Colonic mucosa (tissue), 4 donors: ENCODE measurements around the gene PTPRN2. TPM values are rescaled to one million over a fixed set of nuclear protein-coding genes. Genes with fewer than 3 reads are reported as not detected.

Source experiments
- DNase-seq: peaks from one replicate; pipeline ENCODE4 v3.0.0-alpha.2; 2020
- H3K27ac ChIP-seq: fragments of 200-600 bp; one replicate; pipeline ENCODE4 v1.8.0; 2021
- H3K27me3 ChIP-seq: fragments of 200-600 bp; one replicate; pipeline ENCODE4 v1.8.0; 2021
- H3K36me3 ChIP-seq: fragments of 200-600 bp; one replicate; pipeline ENCODE4 v1.8.0; 2021
- H3K4me1 ChIP-seq: fragments of 200-600 bp; one replicate; pipeline ENCODE4 v1.8.0; 2021; ENCODE audit warnings: mild to moderate bottlenecking
- H3K4me3 ChIP-seq: fragments of 200-600 bp; one replicate; pipeline ENCODE4 v1.8.0; 2021
- H3K9ac ChIP-seq, 2 donors: one replicate each; pipeline ENCODE4 v1.7.0; 2013; ENCODE audit warnings: control low read depth in 2 of 2, low read depth in 2 of 2, low read length in 2 of 2
- H3K9me3 ChIP-seq: fragments of 200-600 bp; one replicate; pipeline ENCODE4 v1.8.0; 2021
- CTCF ChIP-seq: fragments of 200-600 bp; IDR thresholded peaks from one replicate; pipeline ENCODE4 v1.8.0; 2022; ENCODE audit warnings: antibody characterized with exemption, mild to moderate bottlenecking
- intact Hi-C: fragments of 100-400 bp; cut with DNase I; formaldehyde crosslinking; loops from one replicate; pipeline ENCODE4 v1.14.1; 2022
- total RNA-seq, 2 donors: library from RNA; stranded (reverse); fragmentation: NEBNext Ultra II Directional in 1 of 2; extraction: Animal tissue kit (Norgen Biotek cat#: 25700) in 1 of 2; gene quantifications; one replicate each; pipeline ENCODE4 v1.2.1, GENCODE V29; 2021
- donor health status: healthy.
- donor health status: DM: no; HTN: no; CAD: no.
- donor health status: DM: no; HTN: no; CAD: no.

PTPRN2 gene
- total RNA-seq, 2 donors from 2014 or later: 14.7 to 21.6 TPM

GRCh38 chr7:157832006-157832405 is 755.6 kb downstream of the PTPRN2 start:
- intact Hi-C loops: no loop called here
- Histone ChIP-seq H3K9ac (no peak overlapping the region), H3K27me3 (no peaks in the 10 kb centered on the region), H3K4me3 (no peak overlapping the region), H3K9me3 (no peaks in the 10 kb centered on the region), H3K27ac (no peak overlapping the region), H3K4me1 (no peaks in the 10 kb centered on the region), H3K36me3 (no peaks in the 10 kb centered on the region)
- no peak for DNase-seq
- no peak for TF ChIP-seq CTCF

- no peaks in the 10 kb centered on the region for H3K9me3 ChIP-seq
- H3K9ac ChIP-seq: no peak overlapping the region
- TF ChIP-seq CTCF: no peak
- H3K4me1 ChIP-seq: no peaks in the 10 kb centered on the region
- H3K27ac ChIP-seq: no peak overlapping the region
- H3K27me3 ChIP-seq: no peaks in the 10 kb centered on the region
- H3K36me3 ChIP-seq: no peaks in the 10 kb centered on the region
- DNase-seq: no peak
- no peak overlapping the region for H3K4me3 ChIP-seq
- intact Hi-C loops: no loop called here
These were observed 756.3 kb downstream of the PTPRN2 start for GRCh38 chr7:157831143-157831905.

GRCh38 chr7:157830331-157830730 is 757.3 kb downstream of the PTPRN2 start:
- intact Hi-C loops: no loop called here
- no peaks in the 10 kb centered on the region for H3K36me3 ChIP-seq
- H3K4me1 ChIP-seq: no peaks in the 10 kb centered on the region
- no peak for DNase-seq
- TF ChIP-seq CTCF: no peak
- H3K9me3 ChIP-seq: no peaks in the 10 kb centered on the region
- H3K27me3 ChIP-seq: no peaks in the 10 kb centered on the region
- H3K27ac ChIP-seq: no peak overlapping the region
- no peak overlapping the region for H3K4me3 ChIP-seq
- no peak overlapping the region for H3K9ac ChIP-seq

GRCh38 chr7:157829491-157829890 is 758.1 kb downstream of the PTPRN2 start:
- H3K9ac ChIP-seq: no peak overlapping the region
- no peaks in the 10 kb centered on the region for H3K36me3 ChIP-seq
- no peak for TF ChIP-seq CTCF
- intact Hi-C loops: no loop called here
- no peaks in the 10 kb centered on the region for H3K4me1 ChIP-seq
- H3K4me3 ChIP-seq: no peak overlapping the region
- no peaks in the 10 kb centered on the region for H3K27me3 ChIP-seq
- DNase-seq: no peak
- no peak overlapping the region for H3K27ac ChIP-seq
- no peaks in the 10 kb centered on the region for H3K9me3 ChIP-seq

GRCh38 chr7:157828881-157829280 is 758.7 kb downstream of the PTPRN2 start:
- no peak for DNase-seq
- H3K9ac ChIP-seq: no peak overlapping the region

More at GRCh38 chr7:157828881-157829280, 758.7 kb downstream of the PTPRN2 start:
- TF ChIP-seq CTCF: no peak
- H3K27ac ChIP-seq: no peak overlapping the region
- no peaks in the 10 kb centered on the region for H3K27me3 ChIP-seq
- no peak overlapping the region for H3K4me3 ChIP-seq
- no peaks in the 10 kb centered on the region for H3K4me1 ChIP-seq
- H3K9me3 ChIP-seq: no peaks in the 10 kb centered on the region
- intact Hi-C loops: no loop called here
- H3K36me3 ChIP-seq: no peaks in the 10 kb centered on the region
